AG10803 (cell line): ENCODE measurements around the gene DBP.
"Not testable (repeated sequence)": the region's sequence is repeated elsewhere in the genome, so short reads cannot be mapped to it uniquely, and the experiment has no call there.

ENCODE experiments used
- DNase-seq: peaks from one replicate; pipeline ENCODE4 v3.0.0; 2010; ENCODE audit warnings: low read depth
- H3K4me3 ChIP-seq: 2 replicates; pipeline ENCODE4 v1.5.1; 2011; ENCODE audit warnings: mild to moderate bottlenecking, low read length, control low read depth
- TF ChIP-seq, protein P1 (sequence below): conservative IDR thresholded peaks from 2 replicates; pipeline ENCODE4 v1.5.1; 2011; ENCODE audit warnings: mild to moderate bottlenecking, low read length, control low read depth, inconsistent platforms

Gene DBP

DNA sequence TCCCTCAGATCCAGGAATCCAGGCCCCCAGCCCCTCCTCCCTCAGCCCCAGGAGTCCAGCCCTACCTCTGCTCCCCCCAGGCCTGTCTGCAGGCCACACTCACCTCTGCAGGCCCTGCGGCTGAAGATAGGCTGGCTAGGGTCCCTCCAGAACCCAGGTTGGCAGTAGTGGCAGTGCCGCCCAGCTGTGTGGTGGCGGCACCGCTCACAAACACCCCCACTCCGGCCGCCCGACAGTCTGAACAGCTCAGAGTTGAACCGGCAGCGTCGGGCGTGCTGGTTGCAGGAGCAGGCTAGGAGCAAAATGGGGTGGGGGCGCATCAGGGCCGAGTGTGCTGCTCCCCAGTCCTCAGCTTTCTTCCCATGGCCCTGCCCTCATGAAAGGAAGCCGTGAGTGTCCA lies 27.3 kb upstream of the DBP start:
- no peak for DNase-seq
- TF ChIP-seq, protein P1, sequence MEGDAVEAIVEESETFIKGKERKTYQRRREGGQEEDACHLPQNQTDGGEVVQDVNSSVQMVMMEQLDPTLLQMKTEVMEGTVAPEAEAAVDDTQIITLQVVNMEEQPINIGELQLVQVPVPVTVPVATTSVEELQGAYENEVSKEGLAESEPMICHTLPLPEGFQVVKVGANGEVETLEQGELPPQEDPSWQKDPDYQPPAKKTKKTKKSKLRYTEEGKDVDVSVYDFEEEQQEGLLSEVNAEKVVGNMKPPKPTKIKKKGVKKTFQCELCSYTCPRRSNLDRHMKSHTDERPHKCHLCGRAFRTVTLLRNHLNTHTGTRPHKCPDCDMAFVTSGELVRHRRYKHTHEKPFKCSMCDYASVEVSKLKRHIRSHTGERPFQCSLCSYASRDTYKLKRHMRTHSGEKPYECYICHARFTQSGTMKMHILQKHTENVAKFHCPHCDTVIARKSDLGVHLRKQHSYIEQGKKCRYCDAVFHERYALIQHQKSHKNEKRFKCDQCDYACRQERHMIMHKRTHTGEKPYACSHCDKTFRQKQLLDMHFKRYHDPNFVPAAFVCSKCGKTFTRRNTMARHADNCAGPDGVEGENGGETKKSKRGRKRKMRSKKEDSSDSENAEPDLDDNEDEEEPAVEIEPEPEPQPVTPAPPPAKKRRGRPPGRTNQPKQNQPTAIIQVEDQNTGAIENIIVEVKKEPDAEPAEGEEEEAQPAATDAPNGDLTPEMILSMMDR: no peak
- no peak overlapping the region for H3K4me3 ChIP-seq

DNA sequence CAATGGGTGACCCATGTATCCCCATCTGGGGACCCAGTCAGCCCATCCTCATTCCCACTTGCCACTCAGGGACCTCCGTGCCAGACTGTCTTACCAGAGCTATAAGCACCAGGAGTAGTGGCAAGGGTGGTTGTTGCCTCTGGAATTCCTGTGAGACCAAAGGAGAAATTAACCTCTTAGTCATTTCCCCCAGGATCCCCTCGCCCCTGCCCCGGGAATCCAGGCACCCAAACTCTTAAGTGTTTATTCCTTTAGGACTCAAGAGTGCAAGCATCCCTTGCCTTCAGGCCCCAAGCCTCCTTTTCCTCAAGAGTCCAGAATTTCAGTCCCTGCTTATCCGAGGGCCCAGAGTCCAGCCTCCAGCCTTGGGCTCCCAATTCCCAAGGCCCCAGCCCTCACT lies 26.5 kb upstream of the DBP start:
- no peak overlapping the region for H3K4me3 ChIP-seq
- TF ChIP-seq, protein P1: no peak
- no peak for DNase-seq

DNA sequence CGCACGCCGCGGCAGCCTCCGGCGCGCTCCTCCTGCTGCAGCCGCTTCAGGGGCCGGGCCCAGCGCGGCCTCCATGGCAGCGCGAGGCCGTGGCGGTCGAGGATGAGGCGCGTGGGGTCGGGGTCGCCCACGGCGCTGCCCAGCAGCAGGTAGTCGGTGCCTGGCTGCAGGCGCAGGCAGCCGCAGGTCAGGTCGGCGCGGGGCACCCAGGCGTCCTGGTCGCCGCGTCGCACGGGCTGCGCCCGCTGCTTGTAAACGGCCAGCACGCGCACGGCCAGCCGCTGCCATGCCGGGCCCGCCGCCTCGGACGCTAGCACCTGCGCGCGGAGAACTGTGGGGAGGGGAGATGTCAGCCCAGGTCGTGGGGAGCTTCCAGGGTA lies 24.5 kb upstream of the DBP start:
- DNase-seq: no peak
- no peak overlapping the region for H3K4me3 ChIP-seq
- TF ChIP-seq, protein P1: no peak

DNA sequence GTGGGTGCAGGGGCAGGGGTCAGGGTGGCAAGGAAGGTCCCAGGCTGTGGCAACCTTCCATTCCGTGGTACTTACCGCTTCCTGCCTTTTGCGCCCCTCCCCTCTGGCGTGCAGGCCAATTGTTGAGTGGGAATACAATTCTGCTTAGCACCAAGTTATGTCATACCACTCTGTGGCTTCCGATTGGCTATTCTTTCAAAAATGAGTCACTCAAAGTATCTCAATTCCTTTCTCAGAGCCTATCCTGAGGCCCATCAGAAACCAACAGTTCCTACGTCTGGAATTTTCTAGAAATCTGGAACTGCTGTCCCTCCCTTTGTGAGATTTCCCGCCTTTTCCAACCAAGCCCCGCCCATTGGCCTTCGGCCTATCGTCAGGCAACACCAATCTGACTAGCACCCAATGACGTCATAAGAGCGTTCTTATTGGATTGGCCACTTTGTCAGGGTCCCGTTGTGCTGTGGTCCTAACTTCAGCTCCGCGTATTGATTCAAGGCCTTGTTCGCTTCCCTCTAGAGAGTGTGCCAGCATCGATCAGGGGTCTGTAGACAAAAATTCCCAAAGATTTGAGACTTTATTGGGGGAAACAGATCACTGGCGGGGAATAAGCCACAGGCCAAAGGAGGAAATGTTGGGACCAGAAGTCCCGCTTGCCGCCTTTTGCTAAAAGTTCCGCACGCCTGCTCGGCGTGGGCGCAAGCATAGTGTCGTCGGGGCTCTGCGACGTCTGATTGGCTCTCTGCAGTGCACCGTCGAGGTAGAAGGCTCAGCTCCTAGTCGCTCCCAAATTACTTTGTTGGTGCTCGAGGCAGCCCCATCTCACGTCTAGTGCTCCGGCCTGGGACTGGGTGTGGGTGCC lies 23.9 kb upstream of the DBP start:
- no peak overlapping the region for H3K4me3 ChIP-seq
- DNase-seq: peak; percentile 80
- TF ChIP-seq, protein P1: no peak

DNA sequence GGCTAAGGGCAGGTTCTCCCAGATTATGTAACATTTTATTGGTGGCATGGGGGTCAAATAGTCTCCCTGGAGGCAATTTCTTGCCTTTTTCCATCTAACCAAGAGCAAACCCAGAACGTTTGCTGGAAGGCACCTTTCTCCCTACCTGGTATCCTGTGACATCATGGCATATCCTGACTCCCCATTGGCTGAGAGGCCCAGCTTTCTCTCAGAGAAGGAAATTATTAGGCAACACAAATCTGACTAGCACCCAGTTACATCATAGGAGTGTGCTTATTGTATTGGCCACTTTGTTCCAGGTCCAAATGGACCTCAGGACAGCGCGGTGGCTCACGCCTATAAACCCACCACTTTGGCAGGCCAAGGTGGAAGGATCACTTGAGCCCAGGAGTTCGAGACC lies 22.6 kb upstream of the DBP start:
- DNase-seq: no peak
- TF ChIP-seq, protein P1: no peak
- no peak overlapping the region for H3K4me3 ChIP-seq

DNA sequence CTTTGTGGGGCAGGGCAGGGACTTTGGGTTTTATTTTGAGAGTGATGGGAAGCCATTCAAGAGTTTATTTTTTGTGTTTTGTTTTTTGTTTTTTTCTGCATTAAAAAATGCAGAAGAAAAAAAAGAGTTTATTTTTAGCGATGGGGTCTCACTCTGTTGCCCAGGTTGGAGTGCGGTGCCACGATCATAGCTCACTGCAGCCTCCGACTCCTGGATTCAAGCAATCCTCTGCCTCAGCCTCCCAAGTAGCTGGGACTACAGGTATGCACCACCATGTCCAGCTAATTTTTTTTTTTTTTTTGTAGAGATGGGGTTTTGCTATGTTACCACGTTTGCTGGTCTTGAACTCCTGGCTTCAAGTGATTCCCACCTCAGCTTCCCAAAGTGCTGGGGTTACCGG lies 21.3 kb upstream of the DBP start:
- DNase-seq: no peak
- TF ChIP-seq, protein P1: no peak
- no peak overlapping the region for H3K4me3 ChIP-seq

DNA sequence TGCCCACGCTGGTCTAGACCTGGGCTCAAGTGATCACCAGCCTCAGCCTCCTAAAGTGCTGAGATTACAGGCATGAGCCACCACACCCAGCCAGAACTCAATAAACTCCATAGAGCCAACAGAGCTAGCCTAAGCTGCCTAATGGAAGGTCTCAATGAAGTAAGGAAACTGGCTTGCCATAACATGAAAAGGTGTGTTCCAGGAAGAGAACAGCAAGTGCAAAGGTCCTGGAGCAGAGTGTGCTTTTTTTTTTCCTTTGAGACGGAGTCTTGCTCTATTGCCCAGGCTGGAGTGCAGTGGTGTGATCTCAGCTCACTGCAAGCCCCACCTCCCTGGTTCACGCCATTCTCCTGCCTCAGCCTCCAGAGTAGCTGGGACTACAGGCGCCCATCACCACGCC lies 20.6 kb upstream of the DBP start:
- H3K4me3 ChIP-seq, DNase-seq: not testable (repeated sequence)
